Fibroblast of skin of right biceps (primary cell): ENCODE measurements around the gene PHF1.
A peak's percentile ranks its signal among the peaks of the same experiment; 100 is the strongest.

ENCODE experiments used
- DNase-seq: peaks from one replicate; pipeline ENCODE4 v3.0.0-alpha.2; 2013

The PHF1 gene

GRCh38 chr6:33433001-33433543 lies 22.3 kb downstream of the PHF1 start:
- no peak for DNase-seq

DNA sequence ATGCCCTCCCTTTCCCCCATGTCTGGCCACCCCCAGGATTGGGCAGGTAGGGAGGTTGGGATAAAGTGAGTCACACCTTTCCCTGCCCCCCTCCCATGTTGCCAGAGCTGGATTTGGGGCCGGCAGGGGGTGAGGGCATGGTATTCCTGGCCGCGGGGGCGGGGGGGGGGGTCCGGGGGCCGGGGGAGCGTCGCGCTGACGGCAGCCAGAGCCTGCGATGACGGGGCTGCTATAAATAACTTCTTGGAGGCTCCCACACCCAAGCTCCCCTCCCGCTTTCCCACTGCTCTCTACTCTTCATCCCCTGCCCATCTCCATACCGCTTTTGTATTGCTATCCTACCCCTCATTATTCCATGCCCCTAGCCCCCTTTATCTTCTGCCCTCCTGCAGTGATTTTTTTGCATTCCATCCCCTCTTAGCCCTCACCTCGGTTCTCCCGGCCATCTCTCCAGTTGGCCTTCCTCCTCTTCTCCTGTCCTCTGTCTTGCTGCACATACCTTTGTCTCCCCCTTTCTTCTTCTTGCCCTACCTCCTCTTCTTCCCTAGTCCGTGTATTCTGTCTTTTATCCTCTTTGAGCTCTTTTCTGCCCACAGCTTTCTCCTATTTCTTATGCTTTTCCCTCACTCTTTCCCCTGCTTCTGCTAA lies 22.9 kb downstream of the PHF1 start:
- DNase-seq, result peak; percentile 54

- no peak for DNase-seq
Measured at GRCh38 chr6:33434961-33435360, 24.1 kb downstream of the PHF1 start.

DNA sequence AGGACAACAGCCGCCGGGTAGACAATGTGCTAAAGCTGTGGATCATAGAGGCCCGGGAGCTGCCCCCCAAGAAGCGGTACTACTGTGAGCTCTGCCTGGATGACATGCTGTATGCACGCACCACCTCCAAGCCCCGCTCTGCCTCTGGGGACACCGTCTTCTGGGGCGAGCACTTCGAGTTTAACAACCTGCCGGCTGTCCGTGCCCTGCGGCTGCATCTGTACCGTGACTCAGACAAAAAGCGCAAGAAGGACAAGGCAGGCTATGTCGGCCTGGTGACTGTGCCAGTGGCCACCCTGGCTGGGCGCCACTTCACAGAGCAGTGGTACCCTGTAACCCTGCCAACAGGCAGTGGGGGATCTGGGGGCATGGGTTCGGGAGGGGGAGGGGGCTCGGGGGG lies 26.9 kb downstream of the PHF1 start:
- DNase-seq, result no peak

DNA sequence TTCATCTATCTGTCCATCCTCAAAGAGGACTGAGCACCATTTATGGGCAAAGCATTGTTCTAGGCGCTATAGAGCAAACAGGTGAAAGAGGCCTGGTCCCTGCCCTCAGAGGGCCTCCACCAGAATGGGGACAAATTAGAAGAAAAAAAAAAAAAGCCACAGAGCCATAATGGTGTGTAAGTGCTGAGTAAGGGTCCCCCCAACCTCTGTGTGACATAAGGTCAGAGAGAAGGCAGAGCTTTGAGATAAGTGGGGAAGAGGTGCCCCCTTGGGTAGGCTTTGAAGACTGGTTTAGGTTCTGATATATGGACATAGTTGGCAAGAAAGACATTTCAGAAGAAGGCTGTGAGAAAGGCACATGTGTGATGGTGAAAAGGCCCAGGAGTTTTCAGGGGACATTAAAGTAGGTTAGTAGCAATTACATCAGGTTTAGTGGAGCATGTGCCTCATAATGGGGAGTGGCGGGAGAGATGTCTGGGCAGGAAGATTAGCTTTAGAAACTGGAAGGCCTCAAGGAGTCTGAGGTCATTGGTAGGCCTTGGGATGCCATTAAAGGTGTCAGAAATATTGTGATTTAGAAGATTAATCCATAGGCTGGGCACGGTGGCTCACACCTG lies 28.3 kb downstream of the PHF1 start:
- DNase-seq, result no peak

GRCh38 chr6:33439956-33440648 lies 29.3 kb downstream of the PHF1 start:
- DNase-seq, result no peak

- no peak for DNase-seq
Measured at GRCh38 chr6:33440649-33441309, 30.0 kb downstream of the PHF1 start.

DNA sequence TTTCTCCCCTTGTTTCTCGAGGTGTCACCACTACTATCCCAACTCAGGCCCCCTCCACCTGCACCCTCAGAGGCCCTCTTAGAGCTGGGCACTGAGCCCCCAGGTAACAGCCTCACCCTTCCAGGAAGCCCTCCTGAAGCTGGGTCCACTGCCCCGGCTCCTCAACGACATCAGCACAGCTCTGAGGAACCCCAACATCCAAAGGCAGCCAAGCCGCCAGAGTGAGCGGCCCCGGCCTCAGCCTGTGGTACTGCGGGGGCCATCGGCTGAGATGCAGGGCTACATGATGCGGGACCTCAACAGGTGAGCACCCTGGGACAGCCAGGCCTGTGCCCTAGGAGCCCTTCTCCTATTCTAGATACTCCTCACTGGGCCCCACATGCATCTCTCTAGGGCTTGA lies 30.6 kb downstream of the PHF1 start:
- no peak for DNase-seq

GRCh38 chr6:33442283-33442682 lies 31.5 kb downstream of the PHF1 start:
- no peak for DNase-seq

GRCh38 chr6:33443025-33443424 lies 32.2 kb downstream of the PHF1 start:
- no peak for DNase-seq

- no peak for DNase-seq
Measured at GRCh38 chr6:33443619-33444504, 33.0 kb downstream of the PHF1 start.

- DNase-seq, result no peak
Measured at GRCh38 chr6:33445119-33445603, 34.3 kb downstream of the PHF1 start.

GRCh38 chr6:33446356-33446755 lies 35.5 kb downstream of the PHF1 start:
- no peak for DNase-seq

DNA sequence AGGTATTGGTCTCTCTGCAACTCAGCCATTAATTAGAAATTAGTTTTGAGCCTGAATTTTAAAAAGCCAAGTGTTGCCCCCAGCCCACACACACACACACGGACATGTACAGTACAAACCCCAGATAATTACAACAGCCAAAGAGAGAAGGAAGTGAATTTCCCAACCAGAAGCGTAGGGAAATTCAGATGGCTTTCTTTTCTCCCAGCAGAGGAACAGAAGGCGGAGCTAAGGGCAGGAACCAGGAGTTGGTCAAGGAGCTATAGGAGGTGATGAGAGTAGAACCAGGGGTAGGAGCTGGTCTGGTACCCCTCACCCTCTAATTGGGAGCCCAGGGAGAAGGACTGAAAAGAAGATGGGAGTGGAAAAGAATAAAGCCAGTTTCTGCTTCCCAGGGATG lies 39.6 kb downstream of the PHF1 start:
- DNase-seq, result no peak

GRCh38 chr6:33451606-33452005 lies 40.8 kb downstream of the PHF1 start:
- DNase-seq, result no peak

- no peak for DNase-seq
Measured at GRCh38 chr6:33452496-33452895, 41.7 kb downstream of the PHF1 start.

DNA sequence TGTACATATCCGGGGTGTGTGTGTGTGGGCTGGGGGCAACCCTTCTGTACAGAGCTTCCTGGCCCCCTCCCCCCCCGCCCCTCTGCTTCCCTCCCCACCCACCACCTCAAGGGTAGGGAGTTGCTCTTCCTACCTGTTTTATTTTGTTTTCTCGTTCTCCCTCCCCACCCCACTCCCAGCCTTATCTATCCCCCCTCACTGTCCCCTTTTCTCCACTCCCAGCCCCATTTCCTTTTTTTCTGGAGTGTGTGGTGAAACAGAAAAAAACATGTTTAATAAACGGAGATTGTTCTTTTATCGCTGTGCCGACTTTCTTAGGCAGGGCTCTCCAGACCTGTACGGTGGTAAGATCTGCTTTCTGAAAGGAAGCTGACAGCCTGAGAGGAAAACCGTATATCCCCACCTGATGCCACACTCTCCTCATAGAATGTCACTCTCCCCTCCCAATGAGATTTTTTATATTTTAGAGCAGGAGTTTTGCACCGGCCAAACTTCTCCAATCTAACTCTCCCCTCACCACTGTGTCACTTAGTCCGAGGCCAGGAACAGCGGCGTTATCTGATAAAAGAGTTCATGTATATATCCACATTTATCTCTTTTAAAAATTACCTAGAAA lies 42.7 kb downstream of the PHF1 start:
- DNase-seq, result no peak

DNA sequence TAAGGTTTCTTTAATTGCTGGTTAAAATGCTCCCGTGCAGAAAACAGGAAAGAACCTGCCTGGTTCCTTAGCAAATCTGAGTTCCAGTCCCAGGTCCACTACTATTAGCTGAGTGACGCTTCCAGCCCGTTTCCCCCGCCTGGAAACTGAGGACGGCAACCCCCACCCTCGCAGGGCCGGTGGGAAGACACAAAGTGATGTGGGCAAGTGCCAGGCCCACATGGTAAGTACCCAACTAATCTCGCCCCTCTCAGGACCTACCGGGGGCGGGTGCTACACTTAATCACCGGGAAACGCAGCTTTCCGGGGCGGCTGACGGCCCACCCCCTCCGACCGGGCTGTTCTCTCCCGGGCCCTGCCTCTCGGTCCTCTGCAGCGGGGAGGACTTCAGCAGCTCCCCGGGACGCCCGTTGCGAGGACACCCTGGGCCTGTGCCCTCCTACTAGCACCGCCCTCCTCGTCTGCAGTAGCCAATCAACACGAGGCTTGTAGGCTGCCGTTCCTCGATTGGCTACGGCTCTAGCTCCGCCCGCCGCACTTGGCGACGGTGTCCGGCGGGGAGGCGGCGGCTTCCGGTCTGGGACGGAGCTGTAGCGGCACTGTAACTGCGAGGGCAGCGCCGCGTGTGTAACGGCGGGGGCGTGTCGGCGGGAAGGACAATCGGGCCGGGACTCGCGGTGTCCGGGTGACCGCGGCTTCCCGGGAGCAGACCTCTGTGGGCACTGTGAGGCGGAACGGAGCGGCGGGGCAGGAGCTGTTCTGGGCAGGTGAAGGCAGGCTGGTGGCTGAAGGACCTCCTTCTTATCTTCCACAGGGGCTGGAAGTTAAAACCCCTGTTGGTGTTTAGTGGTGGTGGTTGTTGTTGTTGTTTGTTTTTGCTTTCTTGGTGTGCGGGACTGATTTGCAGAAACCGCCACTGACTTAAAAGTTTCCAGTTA lies 43.5 kb downstream of the PHF1 start, which contains the start of gene ZBTB9:
ZBTB9 (plus strand) TSS at position 568 of the 938 bp plus-strand sequence. CDS start 525 bp downstream, outside the sequence.
- DNase-seq, result peak; percentile 95

DNA sequence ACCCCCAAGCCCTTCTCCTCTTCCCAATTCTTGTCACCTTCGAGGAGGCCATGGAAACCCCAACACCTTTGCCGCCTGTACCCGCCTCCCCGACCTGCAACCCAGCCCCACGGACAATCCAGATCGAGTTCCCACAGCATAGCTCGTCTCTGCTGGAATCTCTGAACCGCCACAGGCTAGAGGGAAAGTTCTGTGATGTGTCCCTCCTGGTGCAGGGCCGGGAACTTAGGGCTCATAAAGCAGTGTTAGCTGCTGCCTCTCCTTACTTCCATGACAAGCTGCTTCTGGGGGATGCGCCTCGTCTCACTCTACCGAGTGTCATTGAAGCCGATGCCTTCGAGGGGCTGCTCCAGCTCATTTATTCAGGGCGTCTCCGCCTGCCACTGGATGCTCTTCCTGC lies 44.2 kb downstream of the PHF1 start:
- no peak for DNase-seq

GRCh38 chr6:33456156-33456555 lies 45.3 kb downstream of the PHF1 start:
- DNase-seq, result no peak

DNA sequence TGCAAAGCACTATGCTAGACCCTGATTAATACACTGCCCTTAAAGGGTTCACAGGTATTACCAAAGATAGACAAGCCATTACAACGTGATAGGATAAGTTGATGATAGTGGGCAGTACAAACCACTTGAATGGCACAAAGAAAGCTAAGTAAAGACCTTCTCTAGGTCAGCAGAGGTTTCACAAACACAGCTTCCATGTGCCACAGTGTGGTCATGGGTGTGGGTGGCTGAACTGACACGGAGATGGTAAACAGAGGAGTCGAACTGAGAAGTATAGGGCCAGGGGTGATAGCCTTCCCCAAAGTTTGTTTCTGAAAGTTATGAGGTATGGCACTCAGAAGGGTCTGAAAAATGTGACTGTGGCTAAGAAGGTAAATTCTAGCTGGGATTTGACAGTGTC lies 47.9 kb downstream of the PHF1 start:
- DNase-seq, result no peak
